ENCODE data around the gene CPNE2.

GRCh38 chr16:57055671-57056070, 36.7 kb upstream of the CPNE2 start:
- TF ChIP-seq EP300 (IDR thresholded peaks at IDR 0.05) (no peak), POLR2A (IDR thresholded peaks at IDR 0.05) (no peak)
